GM13976 (cell line): Measurements from ENCODE around the gene MYO9B.
A peak's percentile ranks its signal among the peaks of the same experiment; 100 is the strongest.
"Not testable (repeated sequence)": the region's sequence is repeated elsewhere in the genome, so short reads cannot be mapped to it uniquely, and the experiment has no call there.

Source experiments
- DNase-seq: peaks from one replicate; pipeline ENCODE4 v3.0.0; 2012; ENCODE audit warnings: low spot score
- CTCF ChIP-seq: IDR thresholded peaks from 2 replicates; pipeline ENCODE4 v1.5.1; 2012; ENCODE audit warnings: borderline replicate concordance, mild to moderate bottlenecking; ENCODE audit not compliant: insufficient read depth; ENCODE audit errors: extremely low read depth, missing control alignments, control extremely low read depth
- in situ Hi-C: fragments of 300-500 bp; cut with MboI; formaldehyde crosslinking; loops from one replicate; pipeline ENCODE4 v1.12.0; 2022; ENCODE audit warnings: low sequenced_read_pairs, mixed read lengths, inconsistent platforms; ENCODE audit not compliant: unreplicated experiment

Gene MYO9B

GRCh38 chr19:17086120-17086519, 10.5 kb downstream of the MYO9B start:
- no peak for DNase-seq
- in situ Hi-C loops: no loop called here
- TF ChIP-seq CTCF: no peak

GRCh38 chr19:17086834-17087233, 11.3 kb downstream of the MYO9B start:
- no peak for DNase-seq
- in situ Hi-C loops: no loop called here
- no peak for TF ChIP-seq CTCF

- in situ Hi-C loops: no loop called here
- TF ChIP-seq CTCF: no peak
- DNase-seq: no peak
These were observed 13.0 kb downstream of the MYO9B start for GRCh38 chr19:17088552-17088951.

GRCh38 chr19:17090583-17090982, 15.0 kb downstream of the MYO9B start:
- in situ Hi-C loops: no loop called here
- DNase-seq: peak; percentile 81
- TF ChIP-seq CTCF: peak; percentile 14

- in situ Hi-C loops: no loop called here
- TF ChIP-seq CTCF: no peak
- peak; percentile 70 for DNase-seq
These were observed 16.3 kb downstream of the MYO9B start for GRCh38 chr19:17091758-17092333.

GRCh38 chr19:17092696-17093095, 17.1 kb downstream of the MYO9B start:
- in situ Hi-C loops: no loop called here
- no peak for DNase-seq
- no peak for TF ChIP-seq CTCF

- in situ Hi-C loops: not testable (repeated sequence)
These were observed 19.1 kb downstream of the MYO9B start for GRCh38 chr19:17094694-17095093.

More at GRCh38 chr19:17094694-17095093, 19.1 kb downstream of the MYO9B start:
- not testable (repeated sequence) for DNase-seq
